HG02759 (cell line): ENCODE results near the gene PHACTR1.

Source experiments
- ATAC-seq: cut with Tn5 transposase; IDR thresholded peaks from one replicate; pipeline ENCODE4 v1.9.1; 2021; ENCODE audit warnings: mild to moderate bottlenecking, moderate library complexity; ENCODE audit not compliant: unreplicated experiment

PHACTR1 gene

DNA sequence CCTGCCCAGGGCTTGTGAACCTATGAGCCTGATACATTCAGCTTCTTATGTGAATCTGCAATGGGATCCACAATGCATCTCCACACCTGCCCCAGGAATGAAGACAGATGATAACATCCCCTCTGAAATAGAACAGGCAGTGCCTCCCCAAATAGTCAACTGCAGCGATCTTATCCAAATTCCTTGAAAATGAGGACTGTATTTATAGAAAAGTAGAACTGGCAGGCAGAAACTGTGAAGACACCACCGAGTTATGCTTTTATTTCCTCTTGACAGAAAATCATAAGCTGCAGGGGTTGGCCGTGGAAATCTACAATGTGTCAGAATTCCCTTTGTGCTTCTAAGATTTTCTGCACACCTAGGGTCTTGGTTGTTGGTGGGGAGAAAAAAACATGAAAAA, 341.5 kb downstream of the PHACTR1 start:
- no peak for ATAC-seq

DNA sequence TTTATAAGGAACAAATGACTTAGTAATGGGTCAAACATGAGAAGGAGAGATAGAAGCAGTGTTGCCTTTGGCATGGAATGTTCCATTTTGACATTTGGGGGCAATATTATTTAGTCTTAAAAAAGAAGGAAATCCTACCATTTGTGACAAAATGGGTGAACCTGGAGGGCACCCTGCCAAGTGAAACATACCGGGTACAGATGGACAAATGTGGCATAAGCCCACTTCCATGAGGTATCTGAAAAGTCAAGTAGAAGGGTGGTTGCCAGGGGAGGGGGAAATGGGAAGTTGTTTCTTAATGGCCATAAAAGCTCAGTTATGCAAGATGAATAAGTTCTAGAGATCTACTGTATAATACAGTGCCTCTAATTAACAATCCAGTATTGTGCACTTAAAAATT, 342.5 kb downstream of the PHACTR1 start:
- no peak for ATAC-seq

DNA sequence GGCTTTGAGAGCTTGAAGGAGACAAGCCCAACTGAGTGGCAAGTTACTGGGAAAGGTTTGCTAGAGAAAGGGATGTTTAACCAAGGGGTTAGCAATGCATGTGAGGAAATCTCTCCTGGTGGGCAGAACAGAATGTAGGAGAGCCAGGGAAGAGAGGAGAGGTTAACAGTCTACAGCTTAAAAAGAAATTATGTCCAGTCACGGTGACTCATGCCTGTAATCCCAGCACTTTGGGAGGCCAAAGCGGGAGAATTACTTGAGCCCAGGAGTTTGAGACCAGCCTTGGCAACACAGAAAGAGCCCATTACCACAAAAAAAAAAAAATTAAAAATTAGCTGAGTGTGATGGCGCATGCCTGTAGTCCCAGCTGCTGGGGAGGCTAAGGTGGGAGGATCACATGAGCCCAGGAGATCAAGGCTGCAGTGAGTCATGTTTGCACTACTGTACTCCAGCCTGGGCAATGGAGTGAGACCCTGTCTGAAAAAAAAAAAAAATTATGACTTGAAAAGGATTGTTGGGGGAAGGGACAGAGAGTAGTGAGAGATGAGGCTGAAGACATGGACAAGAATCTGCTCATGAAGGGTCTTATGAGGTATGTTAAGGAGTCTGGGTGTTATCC, 346.8 kb downstream of the PHACTR1 start:
- ATAC-seq, result no peak

- ATAC-seq, result no peak
Measured at GRCh38 chr6:13065581-13065980, 349.0 kb downstream of the PHACTR1 start.

- no peak for ATAC-seq
Measured at GRCh38 chr6:13066050-13066449, 349.5 kb downstream of the PHACTR1 start.

DNA sequence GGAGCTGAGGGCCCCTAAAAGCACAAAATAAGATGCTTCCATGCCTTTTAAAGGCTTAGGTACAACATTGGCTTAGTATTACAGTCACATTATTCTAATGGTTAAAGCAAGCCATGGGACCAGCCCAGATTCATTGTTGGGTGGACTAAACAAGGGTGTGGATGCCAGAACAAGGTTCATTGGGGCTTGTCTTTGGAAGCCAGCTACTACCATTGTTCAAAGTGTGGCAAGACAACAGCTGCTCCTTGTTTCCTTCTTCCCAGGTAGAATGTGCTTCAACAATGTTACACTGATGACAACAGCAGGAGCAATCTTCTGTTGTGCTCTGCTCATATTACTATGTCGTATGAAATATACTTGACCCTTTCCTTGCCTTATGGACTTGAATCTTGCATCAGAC, 350.3 kb downstream of the PHACTR1 start:
- no peak for ATAC-seq

DNA sequence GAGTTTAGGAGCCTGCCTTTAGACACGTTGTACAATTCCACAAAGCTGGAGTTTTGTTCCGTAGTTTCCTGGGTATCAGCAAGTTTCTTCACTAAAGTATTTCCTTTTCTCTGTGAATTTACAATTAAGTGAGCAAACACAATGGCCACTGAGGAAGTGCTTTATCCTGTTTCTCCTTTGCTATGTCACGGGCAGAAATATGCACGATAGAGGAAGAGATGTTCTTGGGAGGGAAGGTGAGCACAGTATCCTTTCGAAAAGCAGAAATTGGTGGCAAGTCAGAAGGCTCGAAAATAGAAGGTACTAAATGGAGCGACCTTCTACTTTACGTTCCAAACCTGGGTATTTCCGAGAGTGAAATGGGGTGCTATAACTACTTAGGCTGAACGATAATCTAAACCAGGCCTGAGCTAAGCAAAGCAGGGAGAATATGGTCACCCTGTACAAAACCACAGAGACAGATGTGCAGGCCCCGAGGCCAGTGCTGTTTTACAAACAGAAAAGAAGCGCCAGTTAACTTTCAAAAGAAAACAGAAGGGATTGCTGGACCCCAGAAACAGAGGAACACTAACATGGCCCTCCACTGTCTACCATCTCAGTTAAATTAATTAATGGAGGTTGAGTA, 352.1 kb downstream of the PHACTR1 start:
- ATAC-seq, result no peak

DNA sequence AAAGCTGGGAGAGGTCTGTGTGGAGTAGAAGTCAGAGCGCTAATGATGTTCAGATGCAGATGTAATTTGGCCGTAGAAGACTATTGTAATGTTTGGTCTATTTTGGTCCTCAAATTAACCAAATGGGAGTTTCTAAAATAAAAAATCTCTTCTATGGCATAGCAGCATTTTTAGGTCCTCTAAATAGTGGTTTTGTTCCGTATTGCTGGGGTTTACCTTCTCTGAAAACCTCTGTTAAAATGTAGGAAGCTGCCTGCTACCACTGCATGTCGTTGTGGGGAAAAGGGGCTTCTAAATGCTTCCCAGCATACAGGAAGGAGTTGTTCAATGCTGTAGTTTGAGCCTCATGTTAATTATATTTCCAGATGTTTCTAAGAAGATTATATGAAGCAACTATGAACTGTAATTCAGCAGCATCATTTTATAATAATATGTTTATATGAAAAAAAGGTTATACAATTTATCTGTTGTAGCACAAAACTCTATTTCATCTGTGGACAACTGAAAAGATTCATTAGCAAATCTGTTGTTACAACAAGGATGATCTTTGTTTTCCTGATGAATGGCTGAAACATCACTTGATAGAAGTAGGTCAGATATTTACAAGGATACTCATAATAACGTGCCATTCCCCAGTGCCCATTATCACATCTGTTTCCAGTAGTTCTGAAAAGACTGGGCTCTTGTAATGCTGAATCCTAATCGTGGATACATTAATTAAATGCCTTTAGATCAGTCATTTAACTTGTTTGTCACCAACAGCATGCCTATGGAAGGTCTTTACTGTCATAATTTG, 355.2 kb downstream of the PHACTR1 start:
- ATAC-seq, result no peak

DNA sequence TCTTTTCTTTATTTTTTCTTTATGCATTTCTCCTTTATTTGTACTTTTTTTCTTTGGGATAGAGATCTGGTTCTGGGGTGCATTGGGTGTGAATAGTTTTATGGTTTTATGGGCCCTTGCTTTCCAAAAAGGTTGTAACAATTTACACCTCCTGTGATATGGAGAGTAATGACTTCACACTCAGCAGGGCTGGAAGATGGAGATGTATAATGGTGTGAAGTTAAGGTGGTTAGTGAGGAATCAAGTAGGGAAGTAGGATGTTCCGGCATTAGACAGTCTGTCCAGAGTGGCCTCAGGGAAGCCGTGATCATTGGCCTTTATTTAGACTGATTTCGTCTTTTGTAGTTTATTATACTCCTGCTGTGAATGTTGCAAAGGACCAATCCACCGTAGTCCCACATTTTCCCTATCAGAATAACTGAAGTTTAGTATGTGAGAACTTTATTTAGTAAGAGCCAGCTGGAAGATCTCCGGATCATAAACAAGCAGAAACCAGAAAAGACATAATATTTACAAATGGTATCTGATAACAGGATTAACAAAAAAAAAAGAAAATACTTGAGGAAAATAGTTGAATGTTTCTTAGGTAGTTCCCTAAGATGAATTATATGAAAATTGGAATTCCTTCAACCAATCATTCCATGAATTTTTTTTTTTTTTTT, 356.2 kb downstream of the PHACTR1 start:
- no peak for ATAC-seq

DNA sequence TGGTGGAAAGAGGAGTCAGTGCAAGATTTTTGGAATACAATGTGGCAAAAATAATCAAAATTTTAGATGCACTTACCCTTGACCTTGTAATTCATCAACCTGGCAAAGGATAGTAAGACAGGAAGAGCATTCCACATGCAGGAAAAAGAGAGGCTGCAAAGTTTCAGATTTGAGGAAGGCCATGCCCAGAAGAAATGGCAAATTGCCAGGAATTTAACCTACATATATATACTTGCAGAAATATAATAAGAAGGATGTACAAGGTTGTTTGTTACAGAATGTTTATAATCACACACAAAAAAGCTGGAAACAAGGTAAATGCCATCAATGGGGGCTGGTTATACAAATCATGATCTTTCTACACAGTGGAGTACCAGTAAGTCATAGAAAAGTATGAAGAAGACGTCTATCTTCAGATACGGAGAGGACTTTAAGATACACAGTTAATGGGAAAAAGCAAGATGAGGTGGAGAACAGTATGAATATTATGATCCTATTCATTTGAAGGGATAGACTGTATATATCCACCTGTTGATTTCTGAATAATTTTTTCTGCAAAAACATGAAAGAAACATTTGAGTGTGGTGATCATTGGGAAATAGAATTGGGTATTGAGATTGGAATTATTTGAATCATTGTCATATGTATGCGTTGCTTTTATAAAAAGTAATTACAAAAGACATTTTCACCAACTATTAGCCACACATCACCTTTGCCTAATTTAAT, 358.0 kb downstream of the PHACTR1 start:
- no peak for ATAC-seq

- ATAC-seq, result no peak
Measured at GRCh38 chr6:13075141-13075845, 358.7 kb downstream of the PHACTR1 start.

DNA sequence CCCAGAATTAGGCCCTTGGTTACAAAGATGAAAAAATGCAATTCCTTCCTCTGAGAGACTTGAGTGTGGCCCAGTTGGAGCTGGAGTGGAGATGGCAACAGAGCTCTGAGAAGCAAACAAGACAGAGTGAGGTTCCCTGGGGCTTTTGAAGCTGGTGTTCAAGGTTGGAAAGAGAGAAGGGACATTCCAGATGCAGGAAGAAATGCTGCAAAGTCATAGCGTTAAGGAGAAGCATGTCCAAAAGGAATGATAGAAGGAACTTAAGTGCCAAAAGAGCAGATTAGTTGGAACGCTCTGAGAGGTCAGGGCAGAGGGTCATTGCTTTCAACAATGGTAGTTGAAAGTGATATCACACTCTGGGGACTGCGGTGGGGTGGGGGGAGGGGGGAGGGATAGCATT, 360.0 kb downstream of the PHACTR1 start:
- ATAC-seq, result no peak

GRCh38 chr6:13077117-13077516, 360.6 kb downstream of the PHACTR1 start:
- no peak for ATAC-seq

DNA sequence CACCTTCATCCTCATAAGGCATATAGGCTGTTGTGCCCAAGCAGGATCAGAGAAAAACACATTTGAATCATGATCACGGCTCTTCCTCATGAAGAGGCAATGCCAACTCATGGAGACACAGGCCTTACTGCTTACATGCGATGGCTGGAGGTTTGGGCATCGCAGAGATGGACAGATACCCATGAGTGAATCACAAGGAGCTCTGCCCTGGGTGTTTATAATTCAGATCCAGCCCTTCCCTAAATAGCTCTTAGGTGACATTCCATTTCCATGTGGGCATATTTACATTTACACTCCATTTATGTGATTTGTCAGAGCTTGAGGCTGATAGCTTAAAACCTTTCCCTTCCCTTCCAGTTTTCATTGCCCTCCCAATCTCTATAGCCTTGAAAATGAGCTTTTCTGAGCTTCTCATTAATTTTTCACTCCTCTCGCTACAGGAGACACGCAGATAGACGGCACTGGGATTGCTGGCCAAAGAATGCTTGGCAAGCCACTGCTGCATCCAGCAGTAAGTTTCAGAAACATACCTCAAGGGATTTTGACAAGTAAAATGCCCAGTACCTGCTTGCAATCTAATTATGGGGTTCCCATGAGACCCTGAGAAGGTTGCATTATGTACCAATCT, 362.6 kb downstream of the PHACTR1 start:
- no peak for ATAC-seq

- ATAC-seq, result no peak
Measured at GRCh38 chr6:13080462-13081188, 364.1 kb downstream of the PHACTR1 start.

GRCh38 chr6:13081189-13081563, 364.6 kb downstream of the PHACTR1 start:
- ATAC-seq, result no peak

GRCh38 chr6:13089296-13089994, 372.9 kb downstream of the PHACTR1 start:
- ATAC-seq, result no peak

DNA sequence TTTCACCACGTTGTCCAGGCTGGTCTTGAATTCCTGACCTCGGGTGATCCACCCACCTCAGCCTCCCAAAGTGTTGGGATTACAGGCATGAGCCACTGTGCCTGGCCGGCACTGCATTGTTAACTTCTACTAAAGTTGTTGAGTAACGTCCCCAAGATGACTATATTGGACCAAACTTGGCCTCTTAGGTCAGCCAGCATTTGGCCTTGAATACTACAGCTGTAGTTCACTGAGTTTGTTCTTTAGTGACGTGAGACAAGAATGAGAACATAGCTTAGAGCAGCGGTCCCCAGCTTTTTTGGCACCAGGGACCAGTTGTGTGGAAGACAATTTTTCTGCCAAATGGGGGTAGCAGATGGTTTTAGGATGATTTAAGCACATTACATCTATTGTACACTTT, 374.6 kb downstream of the PHACTR1 start:
- no peak for ATAC-seq
